ENCODE results near the gene RAPGEF3.

The RAPGEF3 gene

GRCh38 chr12:47721431-47721973, 37.2 kb downstream of the RAPGEF3 start:
- TF ChIP-seq CTCF (IDR thresholded peaks at IDR 0.05) = no peak
- Mint-ChIP-seq H3K36me3 (ENCODE audit: low read depth) (no peaks in the 10 kb centered on the region), H3K27ac (no peak overlapping the region), H3K4me3 (no peak overlapping the region), H3K4me1 (peaks cover 23% of the 10 kb centered on the region), H3K27me3 (ENCODE audit: low read depth, poor library complexity) (no peaks in the 10 kb centered on the region), H3K9me3 (no peaks in the 10 kb centered on the region)
- no peak for DNase-seq

GRCh38 chr12:47718531-47718930, 40.1 kb downstream of the RAPGEF3 start:
- peaks cover 35% of the 10 kb centered on the region for H3K4me1 Mint-ChIP-seq
- no peak for DNase-seq
- TF ChIP-seq CTCF (IDR thresholded peaks at IDR 0.05) = no peak
- H3K27ac Mint-ChIP-seq = no peak overlapping the region
- no peak overlapping the region for H3K4me3 Mint-ChIP-seq
- no peaks in the 10 kb centered on the region for H3K36me3 Mint-ChIP-seq (ENCODE audit: low read depth)
- H3K9me3 Mint-ChIP-seq = no peaks in the 10 kb centered on the region
- peaks cover 3% of the 10 kb centered on the region for H3K27me3 Mint-ChIP-seq (ENCODE audit: low read depth, poor library complexity)

- Mint-ChIP-seq H3K27ac (peak overlapping the region; percentile 83), H3K27me3 (ENCODE audit: low read depth, poor library complexity) (peaks cover 3% of the 10 kb centered on the region), H3K4me3 (no peak overlapping the region), H3K4me1 (peaks cover 35% of the 10 kb centered on the region), H3K36me3 (ENCODE audit: low read depth) (no peaks in the 10 kb centered on the region), H3K9me3 (no peaks in the 10 kb centered on the region)
- peak; percentile 87 for TF ChIP-seq CTCF (IDR thresholded peaks at IDR 0.05)
- DNase-seq = peak; percentile 78
These were observed 41.1 kb downstream of the RAPGEF3 start for GRCh38 chr12:47717443-47718193.

GRCh38 chr12:47717046-47717442, 41.6 kb downstream of the RAPGEF3 start:
- H3K27me3 Mint-ChIP-seq (ENCODE audit: low read depth, poor library complexity) = peaks cover 3% of the 10 kb centered on the region
- H3K27ac Mint-ChIP-seq = no peak overlapping the region
- H3K9me3 Mint-ChIP-seq = no peaks in the 10 kb centered on the region
- no peak for DNase-seq
- H3K4me1 Mint-ChIP-seq = peaks cover 35% of the 10 kb centered on the region
- H3K36me3 Mint-ChIP-seq (ENCODE audit: low read depth) = no peaks in the 10 kb centered on the region
- TF ChIP-seq CTCF (IDR thresholded peaks at IDR 0.05) = no peak
- no peak overlapping the region for H3K4me3 Mint-ChIP-seq

GRCh38 chr12:47715877-47716548, 42.7 kb downstream of the RAPGEF3 start:
- Mint-ChIP-seq H3K4me3 (no peak overlapping the region), H3K4me1 (peaks cover 35% of the 10 kb centered on the region), H3K9me3 (no peaks in the 10 kb centered on the region), H3K27me3 (ENCODE audit: low read depth, poor library complexity) (peaks cover 3% of the 10 kb centered on the region), H3K36me3 (ENCODE audit: low read depth) (no peaks in the 10 kb centered on the region), H3K27ac (no peak overlapping the region)
- DNase-seq = no peak
- no peak for TF ChIP-seq CTCF (IDR thresholded peaks at IDR 0.05)

Data from nephron progenitor cell (in vitro differentiated cells).